Renal cortex interstitium (tissue), 15 donors: ENCODE measurements around the gene KRTAP10-4. TPM values are rescaled to one million over a fixed set of nuclear protein-coding genes. Genes with fewer than 3 reads are reported as not detected.
"Not testable (repeated sequence)": the region's sequence is repeated elsewhere in the genome, so short reads cannot be mapped to it uniquely, and the experiment has no call there.

Experiments
- DNase-seq, 11 donors: peaks; one replicate each; pipeline ENCODE4 v3.0.0-alpha.2; 2013; ENCODE audit warnings: low read depth in 9 of 11, low spot score in 4 of 11; ENCODE audit errors: extremely low read depth in 1 of 11
- long read RNA-seq, 16 experiments: transcript quantifications; one replicate each; lab custom pipeline, GENCODE V29; 2026
- polyA plus RNA-seq, 3 donors: library from polyadenylated mRNA; unstranded; fragments of 120-200 nt; gene quantifications; one replicate each; pipeline ENCODE4 v1.2.1, GENCODE V29; 2013; ENCODE audit not compliant: insufficient read length in 3 of 3

The KRTAP10-4 gene
- polyA plus RNA-seq = not detected
- long read RNA-seq, donor 1 = 0 reads
- long read RNA-seq, donor 2 = 0 reads
- long read RNA-seq, donor 3 = 0 reads
- long read RNA-seq, donor 4 = 0 reads
- long read RNA-seq, donor 5 = 0 reads
- long read RNA-seq, donor 6 = 0 reads
- long read RNA-seq, donor 7 = 0 reads
- long read RNA-seq, donor 8 = 0 reads
- long read RNA-seq, donor 9 = 0 reads
- long read RNA-seq, donor 10 = 0 reads
- long read RNA-seq, donor 11 = 0 reads
- long read RNA-seq, donor 12 = 0 reads
- long read RNA-seq, donor 13 = 0 reads
- long read RNA-seq, donor 14 = 0 reads
- long read RNA-seq, donor 15 = 0 reads
- long read RNA-seq, donor 16 = 0 reads

- not testable (repeated sequence) for DNase-seq
Observed at GRCh38 chr21:44573630-44574456, at the start of gene KRTAP10-4. Gene KRTAP10-4 (plus strand): TSS chr21:44573729. CDS start chr21:44573759, 30 bp downstream.

- no peak for DNase-seq
Observed at GRCh38 chr21:44524414-44525371, 48.8 kb upstream of the KRTAP10-4 start.

DNA sequence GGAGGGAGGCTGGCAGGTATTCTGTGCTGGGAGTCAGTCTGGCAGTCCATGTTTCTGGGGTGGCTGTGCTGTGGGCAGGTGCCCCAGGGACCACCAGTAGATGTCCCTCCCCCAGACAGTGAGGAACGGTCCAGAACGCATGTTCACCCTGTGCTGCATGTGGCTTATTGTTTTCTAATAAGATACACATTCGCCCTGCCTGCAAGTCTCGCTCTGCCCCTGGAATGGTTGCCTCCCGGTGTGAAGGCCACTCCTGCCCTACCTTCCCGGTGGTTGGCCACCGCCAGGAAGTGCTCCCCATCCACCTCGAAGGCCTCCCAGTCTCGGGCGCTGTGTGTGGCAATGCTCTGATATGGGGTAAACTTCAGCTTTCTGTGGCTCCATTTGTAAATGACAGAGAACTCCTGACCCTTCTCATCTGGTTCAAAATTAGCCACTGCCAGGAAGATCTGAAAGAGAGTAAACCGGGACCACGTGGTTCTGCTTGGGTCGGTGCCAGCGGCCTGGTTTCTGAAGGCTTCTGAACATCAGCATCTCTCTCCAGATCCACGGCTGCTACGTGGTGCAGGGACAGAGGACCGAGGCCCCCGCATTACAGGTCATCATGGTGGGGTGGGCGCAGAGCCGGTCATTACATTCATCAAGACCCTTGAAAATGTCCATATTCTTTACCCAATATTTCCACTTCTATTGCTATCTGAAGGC lies 48.0 kb upstream of the KRTAP10-4 start:
- no peak for DNase-seq

- DNase-seq = no peak
Observed at GRCh38 chr21:44526096-44526997, 47.2 kb upstream of the KRTAP10-4 start.

GRCh38 chr21:44527156-44527982 lies 46.2 kb upstream of the KRTAP10-4 start:
- DNase-seq = no peak

- DNase-seq = no peak
Observed at GRCh38 chr21:44527983-44528633, 45.4 kb upstream of the KRTAP10-4 start.

- no peak for DNase-seq
Observed at GRCh38 chr21:44528634-44528995, 44.9 kb upstream of the KRTAP10-4 start.

DNA sequence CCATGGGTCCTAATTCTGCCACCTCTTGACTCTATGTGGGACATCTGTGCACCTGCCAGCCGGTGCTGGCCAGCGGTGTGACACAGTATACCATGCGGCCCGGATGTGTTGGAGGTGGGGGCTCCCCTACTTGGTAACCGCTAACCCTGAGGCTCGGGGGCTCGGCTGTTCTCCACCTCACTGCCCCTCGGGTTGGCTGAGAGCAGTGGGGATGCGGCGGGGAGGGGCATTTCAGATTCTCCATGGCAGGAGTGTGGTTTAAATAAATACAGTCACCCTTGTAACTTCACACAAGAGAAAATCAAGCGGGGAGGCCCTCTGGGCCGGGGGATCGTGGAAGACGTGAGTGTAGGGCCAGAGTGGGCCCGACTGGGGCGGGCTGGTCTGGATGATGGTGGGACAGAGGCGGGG lies 44.5 kb upstream of the KRTAP10-4 start:
- no peak for DNase-seq

- DNase-seq = no peak
Observed at GRCh38 chr21:44529503-44530125, 43.9 kb upstream of the KRTAP10-4 start.

- no peak for DNase-seq
Observed at GRCh38 chr21:44530221-44530902, 43.2 kb upstream of the KRTAP10-4 start.

- no peak for DNase-seq
Observed at GRCh38 chr21:44530903-44531605, 42.5 kb upstream of the KRTAP10-4 start.

DNA sequence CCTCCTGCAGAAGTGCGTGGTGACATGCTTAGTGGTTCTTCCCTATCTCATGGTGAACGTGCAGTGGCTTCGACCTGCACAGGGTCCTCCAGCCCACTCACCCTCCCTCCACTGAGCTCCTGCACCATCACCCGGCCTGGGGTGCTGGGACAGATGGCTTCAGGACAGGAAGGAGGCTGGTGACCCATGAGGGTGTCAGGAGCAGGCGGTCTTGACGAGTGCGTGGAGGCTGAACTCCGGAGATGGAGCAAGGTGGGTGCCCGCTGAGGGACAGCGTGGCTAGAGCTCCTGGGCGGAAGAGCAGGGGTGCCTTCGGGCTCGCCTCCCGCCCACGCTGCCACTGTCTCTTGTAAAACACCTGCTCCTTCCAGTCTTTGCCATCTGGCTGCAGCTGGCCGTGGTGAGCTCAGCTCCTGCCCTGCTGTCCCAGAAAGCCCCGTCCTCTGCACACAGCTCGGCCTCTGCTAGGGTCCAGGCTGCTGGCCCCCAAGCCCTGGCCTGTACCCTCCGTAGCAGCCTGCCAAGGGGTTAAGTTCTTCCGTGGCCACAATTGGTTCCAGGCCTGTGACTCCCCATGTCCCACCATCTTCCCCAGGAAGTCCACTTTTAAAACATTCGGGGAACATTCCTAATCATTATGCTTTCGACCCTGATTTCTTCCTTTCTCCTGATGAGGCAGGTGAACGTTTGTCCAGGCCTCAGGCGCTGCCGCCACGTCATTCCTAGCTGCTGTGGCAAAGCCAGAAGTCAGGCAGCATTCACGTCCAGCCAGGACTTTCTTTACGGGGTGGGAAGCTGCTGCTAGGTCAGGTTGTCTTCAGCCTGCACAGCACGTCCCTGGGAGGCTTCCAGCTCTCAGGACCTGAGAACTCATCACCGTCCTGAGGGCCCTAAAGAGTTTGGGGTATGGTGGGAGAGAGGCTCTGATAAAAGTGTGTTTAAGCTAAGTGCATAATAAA lies 41.6 kb upstream of the KRTAP10-4 start:
- DNase-seq = no peak

- no peak for DNase-seq
Observed at GRCh38 chr21:44532712-44533111, 40.8 kb upstream of the KRTAP10-4 start.
